ENCODE measurements around the gene RYR2.

RYR2 gene

DNA sequence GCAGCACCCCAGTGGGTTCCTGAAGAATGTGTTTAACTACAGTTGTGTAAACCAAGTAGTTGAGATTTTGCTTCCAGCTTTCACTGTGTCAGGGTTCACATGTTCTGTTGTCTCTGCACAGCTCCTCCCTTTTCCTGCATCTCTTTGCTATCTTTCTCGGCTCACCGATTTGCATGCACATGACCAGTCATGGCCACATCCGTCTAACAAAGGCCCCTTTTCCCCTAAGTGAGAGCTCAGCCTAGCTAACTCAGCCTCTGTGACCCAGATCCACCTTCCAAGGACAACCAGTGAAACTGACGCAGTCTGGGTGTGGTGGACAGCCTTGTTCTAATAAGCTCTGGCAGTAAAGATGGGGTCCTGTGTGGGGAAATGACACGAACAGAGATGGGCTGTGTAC lies 747.6 kb downstream of the RYR2 start:
- DNase-seq (ENCODE audit: low read depth), result peak; percentile 48
- TF ChIP-seq, protein P1, sequence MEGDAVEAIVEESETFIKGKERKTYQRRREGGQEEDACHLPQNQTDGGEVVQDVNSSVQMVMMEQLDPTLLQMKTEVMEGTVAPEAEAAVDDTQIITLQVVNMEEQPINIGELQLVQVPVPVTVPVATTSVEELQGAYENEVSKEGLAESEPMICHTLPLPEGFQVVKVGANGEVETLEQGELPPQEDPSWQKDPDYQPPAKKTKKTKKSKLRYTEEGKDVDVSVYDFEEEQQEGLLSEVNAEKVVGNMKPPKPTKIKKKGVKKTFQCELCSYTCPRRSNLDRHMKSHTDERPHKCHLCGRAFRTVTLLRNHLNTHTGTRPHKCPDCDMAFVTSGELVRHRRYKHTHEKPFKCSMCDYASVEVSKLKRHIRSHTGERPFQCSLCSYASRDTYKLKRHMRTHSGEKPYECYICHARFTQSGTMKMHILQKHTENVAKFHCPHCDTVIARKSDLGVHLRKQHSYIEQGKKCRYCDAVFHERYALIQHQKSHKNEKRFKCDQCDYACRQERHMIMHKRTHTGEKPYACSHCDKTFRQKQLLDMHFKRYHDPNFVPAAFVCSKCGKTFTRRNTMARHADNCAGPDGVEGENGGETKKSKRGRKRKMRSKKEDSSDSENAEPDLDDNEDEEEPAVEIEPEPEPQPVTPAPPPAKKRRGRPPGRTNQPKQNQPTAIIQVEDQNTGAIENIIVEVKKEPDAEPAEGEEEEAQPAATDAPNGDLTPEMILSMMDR (IDR thresholded peaks at IDR 0.05; ENCODE audit: insufficient read depth, low read depth, low read length, missing control alignments), result no peak
- no peak overlapping the region for H3K4me3 ChIP-seq (ENCODE audit: low read depth, low read length)

- no peak for DNase-seq (ENCODE audit: low read depth)
- no peak overlapping the region for H3K4me3 ChIP-seq (ENCODE audit: low read depth, low read length)
- TF ChIP-seq, protein P1 (IDR thresholded peaks at IDR 0.05; ENCODE audit: insufficient read depth, low read depth, low read length, missing control alignments), result no peak
Measured at GRCh38 chr1:237791592-237791991, 749.6 kb downstream of the RYR2 start.

DNA sequence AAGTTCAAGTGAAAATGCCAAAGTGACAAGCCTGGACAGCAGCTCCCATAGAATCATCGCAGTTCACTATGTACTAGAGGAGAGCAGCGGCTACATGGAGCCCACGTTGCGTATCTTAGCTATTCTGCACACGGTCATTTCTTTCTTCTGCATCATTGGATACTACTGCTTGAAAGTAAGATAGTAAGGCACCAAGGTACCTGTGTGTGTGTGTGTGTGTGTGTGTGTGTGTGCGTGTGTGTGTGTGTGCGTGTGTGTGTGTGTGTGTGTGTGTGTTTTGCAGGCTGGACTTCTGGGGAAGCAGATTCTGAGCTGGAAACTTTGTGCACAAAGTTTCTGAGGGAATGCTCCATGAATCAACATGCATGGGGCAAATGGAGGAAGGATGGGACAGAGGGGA lies 750.2 kb downstream of the RYR2 start:
- no peak overlapping the region for H3K4me3 ChIP-seq (ENCODE audit: low read depth, low read length)
- TF ChIP-seq, protein P1 (IDR thresholded peaks at IDR 0.05; ENCODE audit: insufficient read depth, low read depth, low read length, missing control alignments), result no peak
- no peak for DNase-seq (ENCODE audit: low read depth)

DNA sequence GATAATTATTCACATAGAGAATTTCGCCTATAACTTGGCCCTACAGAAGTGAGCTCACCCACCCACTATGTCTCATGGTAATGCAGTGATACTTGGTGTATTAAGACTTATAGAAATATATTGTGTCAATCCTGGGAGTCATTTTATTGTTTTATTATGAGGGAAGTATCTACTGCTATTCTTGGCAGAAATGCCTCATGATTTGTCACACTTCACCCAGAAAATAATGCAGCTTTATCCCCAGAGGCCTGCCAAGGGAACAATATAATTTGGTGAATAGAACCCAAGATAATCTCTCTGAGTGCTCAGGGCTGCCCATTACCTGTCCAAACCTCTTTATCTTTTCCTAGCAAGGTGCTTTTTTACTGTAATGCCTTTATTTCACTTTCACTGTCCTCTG lies 750.7 kb downstream of the RYR2 start:
- H3K4me3 ChIP-seq (ENCODE audit: low read depth, low read length), result no peak overlapping the region
- TF ChIP-seq, protein P1 (IDR thresholded peaks at IDR 0.05; ENCODE audit: insufficient read depth, low read depth, low read length, missing control alignments), result no peak
- no peak for DNase-seq (ENCODE audit: low read depth)

DNA sequence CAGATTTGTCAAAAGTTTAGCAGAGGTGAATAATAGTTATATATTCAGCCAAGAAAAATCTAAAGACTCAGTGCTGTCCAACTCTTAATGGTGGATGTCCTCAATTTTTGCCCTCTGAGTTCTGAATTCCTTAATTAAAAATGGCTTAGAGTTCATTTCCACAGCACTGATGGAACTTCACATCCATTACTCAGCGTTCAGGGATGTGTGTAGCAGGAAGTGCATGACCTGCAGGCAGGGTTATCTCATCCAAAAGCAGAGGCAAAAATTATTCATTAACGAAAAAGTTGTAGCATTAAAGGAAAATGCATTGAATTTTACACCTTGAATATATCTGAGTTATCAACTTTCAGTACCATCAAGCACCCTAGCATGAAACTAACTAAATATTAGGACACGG lies 752.1 kb downstream of the RYR2 start:
- TF ChIP-seq, protein P1 (IDR thresholded peaks at IDR 0.05; ENCODE audit: insufficient read depth, low read depth, low read length, missing control alignments), result no peak
- H3K4me3 ChIP-seq (ENCODE audit: low read depth, low read length), result no peak overlapping the region
- DNase-seq (ENCODE audit: low read depth), result no peak

DNA sequence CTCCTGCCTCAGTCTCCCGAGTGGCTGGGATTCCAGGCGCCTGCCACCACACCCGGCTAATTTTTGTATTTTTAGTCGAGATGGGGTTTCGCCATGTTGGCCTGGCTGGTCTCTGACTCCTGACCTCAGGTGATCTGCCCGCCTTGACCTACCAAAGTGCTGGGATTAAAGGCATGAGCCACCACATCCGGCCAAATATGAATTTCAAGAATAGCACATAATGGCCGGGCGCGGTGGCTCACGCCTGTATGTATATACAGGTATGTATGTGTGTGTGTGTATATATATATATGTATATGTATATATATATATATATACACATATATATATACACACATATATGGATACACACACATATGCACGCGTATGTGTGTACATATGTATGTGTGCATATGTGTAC lies 753.6 kb downstream of the RYR2 start:
- DNase-seq (ENCODE audit: low read depth), result no peak
- TF ChIP-seq, protein P1 (IDR thresholded peaks at IDR 0.05; ENCODE audit: insufficient read depth, low read depth, low read length, missing control alignments), result no peak
- H3K4me3 ChIP-seq (ENCODE audit: low read depth, low read length), result no peak overlapping the region

- peak; percentile 68 for DNase-seq (ENCODE audit: low read depth)
- TF ChIP-seq, protein P1 (IDR thresholded peaks at IDR 0.05; ENCODE audit: insufficient read depth, low read depth, low read length, missing control alignments), result peak; percentile 13
- H3K4me3 ChIP-seq (ENCODE audit: low read depth, low read length), result no peak overlapping the region
Measured at GRCh38 chr1:237799762-237800474, 757.9 kb downstream of the RYR2 start.
